Psoas muscle (tissue), 8 donors: Measurements from ENCODE around the gene DIRAS1. TPM values are rescaled to one million over a fixed set of nuclear protein-coding genes. Genes with fewer than 3 reads are reported as not detected.

Experiments used
- ATAC-seq, 4 donors: fragments of 200-7000 bp; cut with Tn5 transposase; one replicate each; pipeline ENCODE4 v1.9.1; 2020; ENCODE audit warnings: moderate library complexity in 3 of 4, mild to moderate bottlenecking in 2 of 4
- DNase-seq, 2 donors: peaks; one replicate each; pipeline ENCODE4 v3.0.0-alpha.2; 2020
- H3K27ac ChIP-seq: fragments of 200-600 bp; one replicate; pipeline ENCODE4 v1.8.0; 2022
- H3K27me3 ChIP-seq, 3 donors: fragments of 200-600 bp in 1 of 3; one replicate each; pipeline versions ENCODE4 v1.6.1 to v1.8.0; 2013 to 2022; ENCODE audit warnings: low read length in 2 of 3, mild to moderate bottlenecking in 2 of 3, moderate library complexity in 1 of 3; ENCODE audit not compliant: insufficient read depth in 3 of 3
- H3K36me3 ChIP-seq, 2 donors: fragments of 200-600 bp in 1 of 2; one replicate each; pipeline versions ENCODE4 v1.6.1 to v1.8.0; 2013 to 2022; ENCODE audit warnings: low read depth in 1 of 2, mild to moderate bottlenecking in 1 of 2, moderate library complexity in 1 of 2; ENCODE audit not compliant: insufficient read depth in 1 of 2
- H3K4me1 ChIP-seq: fragments of 200-600 bp; one replicate; pipeline ENCODE4 v1.8.0; 2022
- H3K4me3 ChIP-seq: fragments of 200-600 bp; one replicate; pipeline ENCODE4 v1.8.0; 2022; ENCODE audit warnings: mild to moderate bottlenecking
- H3K9me3 ChIP-seq: fragments of 200-600 bp; one replicate; pipeline ENCODE4 v1.8.0; 2022
- WGBS, 3 donors: extraction: QIAGEN DNeasy Blood & Tissue Kit; methylation state at CpG; one replicate each; pipeline versions ENCODE4 v1.1.6 to v1.1.7; 2013; 5-methylcytosine and 5-hydroxymethylcytosine counted together
- intact Hi-C, 2 donors: fragments of 100-400 bp; cut with DNase I; formaldehyde crosslinking; loops; one replicate each; pipeline versions ENCODE4 v1.11.0 to v1.14.2; 2022
- polyA plus RNA-seq, 3 donors: library from polyadenylated mRNA; stranded (reverse); fragments of 200-250 nt; gene quantifications; one replicate each; pipeline ENCODE4 v1.2.3, GENCODE V29; 2013
- total RNA-seq, 4 donors: library from RNA; stranded (reverse); fragmentation: NEBNext Ultra II Directional in 2 of 4; extraction: Animal tissue kit (Norgen Biotek cat#: 25700) in 2 of 4; gene quantifications; one replicate each; pipeline versions ENCODE4 v1.2.1 to v1.2.4, GENCODE V29; 2021 to 2023
- TF ChIP-seq, protein P1 (sequence below): fragments of 200-600 bp; IDR thresholded peaks from one replicate; pipeline ENCODE4 v1.8.0; 2022; ENCODE audit warnings: antibody characterized with exemption
- donor health status: healthy with polysubstance abuse.
- donor health status: DM: no; HTN: no; CAD: no; lungs with moderate emphysema.
- donor health status: Bipolar disorder and iron deficiency.
- donor health status: healthy.
- donor health status: DM: yes; HTN: yes; CAD: no.
- donor health status: DM: no; HTN: no; CAD: no.
- donor health status: DM: no; HTN: no; CAD: no.
- donor health status: DM: yes; HTN: yes; CAD: no.

DIRAS1 gene
- total and polyA plus RNA-seq, 7 donors: 0.13 to 29.9 (median 1.8) TPM

DNA sequence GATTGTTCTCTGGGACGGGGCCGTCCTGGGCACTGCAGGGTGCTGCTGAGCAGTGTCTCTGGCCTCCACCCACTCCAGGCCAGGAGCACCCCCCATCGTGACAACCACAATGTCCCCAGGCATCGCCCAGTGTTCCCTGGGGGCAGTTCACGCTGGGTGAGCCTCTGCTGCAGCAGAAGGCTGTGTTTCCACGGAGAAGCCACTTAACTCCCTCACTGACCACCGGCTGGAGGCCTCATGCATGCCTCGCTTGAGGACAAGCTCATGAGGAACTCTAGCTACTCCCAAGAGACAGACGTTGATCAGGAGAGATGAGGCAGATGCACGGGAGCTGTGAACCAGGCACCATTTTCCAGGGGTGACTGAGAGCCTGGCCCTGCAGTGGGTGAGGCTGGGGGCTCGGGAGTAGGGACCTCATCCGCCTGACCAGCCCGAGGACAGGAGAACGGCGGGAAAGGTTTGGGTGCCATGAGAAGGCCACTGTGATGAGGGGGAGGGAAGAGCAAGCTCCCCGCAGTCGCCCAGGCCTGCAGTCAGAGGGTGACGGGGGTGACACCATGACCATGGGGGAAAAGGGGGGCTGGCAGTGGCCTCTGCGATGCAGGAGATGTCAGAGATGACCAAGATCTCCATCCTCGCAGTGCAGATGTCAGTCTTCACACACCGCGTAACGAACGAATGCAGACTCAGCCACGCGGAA, 13.6 kb upstream of the DIRAS1 start:
- Histone ChIP-seq H3K9me3 (no peaks in the 10 kb centered on the region), H3K27me3 (no peaks in the 10 kb centered on the region), H3K36me3 (peaks cover 10 to 37% of the 10 kb centered on the region in 2 donors), H3K4me3 (no peak overlapping the region), H3K27ac (no peak overlapping the region), H3K4me1 (peaks cover 3% of the 10 kb centered on the region)
- intact Hi-C loops: loop anchor here in 1 of 2 donors (5.0 kb wide), 1 partner anchor 33 kb away; no protein-coding TSS in a partner anchor
- DNase-seq (peak in 1 of 2 donors; percentile 40), ATAC-seq (no peak)
- 86 to 89% (median 88%) methylated on average over 26 of the region's 26 CpGs for WGBS, 3 donors
- TF ChIP-seq, protein P1, sequence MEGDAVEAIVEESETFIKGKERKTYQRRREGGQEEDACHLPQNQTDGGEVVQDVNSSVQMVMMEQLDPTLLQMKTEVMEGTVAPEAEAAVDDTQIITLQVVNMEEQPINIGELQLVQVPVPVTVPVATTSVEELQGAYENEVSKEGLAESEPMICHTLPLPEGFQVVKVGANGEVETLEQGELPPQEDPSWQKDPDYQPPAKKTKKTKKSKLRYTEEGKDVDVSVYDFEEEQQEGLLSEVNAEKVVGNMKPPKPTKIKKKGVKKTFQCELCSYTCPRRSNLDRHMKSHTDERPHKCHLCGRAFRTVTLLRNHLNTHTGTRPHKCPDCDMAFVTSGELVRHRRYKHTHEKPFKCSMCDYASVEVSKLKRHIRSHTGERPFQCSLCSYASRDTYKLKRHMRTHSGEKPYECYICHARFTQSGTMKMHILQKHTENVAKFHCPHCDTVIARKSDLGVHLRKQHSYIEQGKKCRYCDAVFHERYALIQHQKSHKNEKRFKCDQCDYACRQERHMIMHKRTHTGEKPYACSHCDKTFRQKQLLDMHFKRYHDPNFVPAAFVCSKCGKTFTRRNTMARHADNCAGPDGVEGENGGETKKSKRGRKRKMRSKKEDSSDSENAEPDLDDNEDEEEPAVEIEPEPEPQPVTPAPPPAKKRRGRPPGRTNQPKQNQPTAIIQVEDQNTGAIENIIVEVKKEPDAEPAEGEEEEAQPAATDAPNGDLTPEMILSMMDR: no peak

DNA sequence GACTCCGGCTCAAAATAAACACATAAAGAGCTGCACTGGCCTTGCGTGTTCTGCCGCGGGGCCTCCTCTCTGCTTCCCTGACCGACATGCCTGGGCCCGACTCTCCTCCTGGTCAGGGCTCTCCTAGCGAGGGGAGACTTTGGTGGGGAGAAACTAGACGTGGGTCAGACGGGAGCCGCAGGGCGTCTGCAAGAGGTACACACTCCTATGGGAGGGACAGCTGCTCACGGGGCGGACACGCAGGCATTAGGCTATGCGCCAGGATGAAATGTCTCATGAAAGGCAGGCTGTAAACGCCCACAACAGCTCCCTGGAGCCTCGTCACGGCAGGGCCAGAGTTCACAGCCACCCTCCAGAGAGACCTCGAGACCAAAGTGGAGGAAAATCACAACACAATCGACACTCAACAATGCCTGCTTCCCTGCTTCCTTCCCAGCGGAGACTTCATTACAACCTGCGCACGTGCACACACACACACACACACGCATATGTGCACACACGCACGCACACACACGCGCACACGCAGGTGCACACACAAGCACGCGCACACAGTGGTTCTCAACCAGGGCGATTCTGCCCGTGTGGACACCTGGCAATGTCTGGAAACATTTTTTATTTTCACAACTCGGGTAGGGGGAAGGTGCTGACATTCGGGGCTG, 12.9 kb upstream of the DIRAS1 start:
- no peak overlapping the region for H3K27ac ChIP-seq
- H3K36me3 ChIP-seq: peaks cover 10 to 37% of the 10 kb centered on the region in 2 donors
- ATAC-seq (no peak), DNase-seq (peak in 1 of 2 donors; percentile 34)
- H3K4me1 ChIP-seq: peaks cover 1% of the 10 kb centered on the region
- intact Hi-C loops: loop anchor here in 1 of 2 donors (5.0 kb wide), 1 partner anchor 33 kb away; no protein-coding TSS in a partner anchor
- H3K27me3 ChIP-seq: no peaks in the 10 kb centered on the region
- TF ChIP-seq, protein P1: no peak
- no peaks in the 10 kb centered on the region for H3K9me3 ChIP-seq
- no peak overlapping the region for H3K4me3 ChIP-seq
- 74 to 82% (median 79%) methylated on average over 35 of the region's 35 CpGs for WGBS, 3 donors

DNA sequence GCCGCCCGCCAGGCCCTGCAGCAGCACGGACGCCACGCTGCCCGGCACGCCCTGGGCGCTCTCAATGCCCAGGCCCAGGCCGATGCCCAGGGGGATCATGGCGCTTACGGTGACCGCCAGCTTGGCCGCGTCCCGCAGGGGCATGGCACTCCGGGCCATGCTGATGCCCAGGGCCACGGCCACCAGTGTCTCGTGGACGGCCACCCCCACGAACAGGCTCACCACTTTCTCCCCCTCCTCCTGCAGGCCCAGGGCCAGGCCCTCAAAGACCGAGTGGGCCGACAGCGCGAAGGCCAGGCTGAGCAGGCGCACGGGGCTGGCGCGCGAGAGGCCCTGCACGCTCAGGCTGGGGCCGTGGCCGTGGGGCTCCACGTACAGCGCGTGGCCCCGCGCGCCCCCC, 11.7 kb upstream of the DIRAS1 start:
- peaks cover 10 to 37% of the 10 kb centered on the region in 2 donors for H3K36me3 ChIP-seq
- TF ChIP-seq, protein P1: no peak
- no peak overlapping the region for H3K27ac ChIP-seq
- DNase-seq: peak; percentile 6 to 38
- no peak for ATAC-seq
- no peaks in the 10 kb centered on the region for H3K4me1 ChIP-seq
- 93 to 94% (median 93%) methylated on average over 30 to 38 of the region's 38 CpGs for WGBS, 3 donors
- no peaks in the 10 kb centered on the region for H3K9me3 ChIP-seq
- intact Hi-C loops: loop anchor here in 1 of 2 donors (5.0 kb wide), 1 partner anchor 34 kb away; no protein-coding TSS in a partner anchor
- no peak overlapping the region for H3K4me3 ChIP-seq
- H3K27me3 ChIP-seq: no peaks in the 10 kb centered on the region

DNA sequence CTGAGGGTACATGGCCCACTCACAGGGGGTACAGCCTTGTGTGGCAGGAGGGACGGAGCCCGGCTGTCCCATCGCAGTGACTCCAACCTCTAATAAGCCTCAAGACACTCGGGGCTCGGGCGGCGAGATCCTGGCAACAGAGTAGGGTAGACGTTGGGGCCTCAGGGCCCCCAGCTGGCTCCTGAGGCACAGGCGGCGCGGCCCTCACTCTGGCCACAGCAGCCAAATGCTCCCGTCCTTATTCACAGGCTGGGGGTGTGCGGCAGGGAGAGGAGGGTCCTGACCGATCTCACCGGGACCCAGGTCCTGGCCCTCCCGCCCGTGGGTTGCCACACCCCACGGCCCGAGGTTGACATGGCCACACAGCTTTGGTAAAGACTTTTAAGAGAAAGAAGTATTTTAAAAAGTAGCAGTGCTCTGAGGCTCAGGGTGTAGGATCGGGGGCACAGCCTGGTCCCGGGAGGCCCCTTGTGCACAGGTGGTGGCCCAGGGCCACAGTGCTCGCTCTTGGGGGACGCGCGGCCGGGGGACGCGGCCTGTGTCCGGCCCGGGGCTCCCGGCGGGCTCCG, 11.1 kb upstream of the DIRAS1 start:
- Histone ChIP-seq H3K4me1 (no peaks in the 10 kb centered on the region), H3K36me3 (peaks cover 10 to 37% of the 10 kb centered on the region in 2 donors), H3K4me3 (no peak overlapping the region), H3K9me3 (no peaks in the 10 kb centered on the region), H3K27ac (no peak overlapping the region), H3K27me3 (no peaks in the 10 kb centered on the region)
- no peak for DNase-seq
- TF ChIP-seq, protein P1: no peak
- intact Hi-C loops: loop anchor here in 1 of 2 donors (5.0 kb wide), 1 partner anchor 35 kb away; no protein-coding TSS in a partner anchor
- 90 to 94% (median 93%) methylated on average over 33 of the region's 33 CpGs for WGBS, 3 donors
- no peak for ATAC-seq
